Esophagus muscularis mucosa (tissue), 4 donors: ENCODE results near the gene CCNG2.

Source experiments
- EP300 ChIP-seq: sonication (generic); formaldehyde crosslinking; IDR thresholded peaks from one replicate; pipeline ENCODE4 v1.6.1; 2017; ENCODE audit warnings: antibody characterized with exemption
- POLR2A ChIP-seq: fragments of 450-650 bp; IDR thresholded peaks from one replicate; pipeline ENCODE4 v1.6.1; 2017; ENCODE audit warnings: antibody characterized with exemption, moderate library complexity, mild to moderate bottlenecking, low read depth
- POLR2AphosphoS5 ChIP-seq, 2 donors: sonication (generic); formaldehyde crosslinking; IDR thresholded peaks; one replicate each; pipeline ENCODE4 v1.6.1; 2017; ENCODE audit warnings: antibody characterized with exemption in 2 of 2
- TF ChIP-seq, protein P1 (sequence below), 3 experiments: fragments of 200-600 bp in 2 of 3; fragments of 450-650 bp in 1 of 3; sonication (generic) in 2 of 3; IDR thresholded peaks; one replicate each; pipeline ENCODE4 v1.5.1; 2017 to 2019; ENCODE audit warnings: antibody characterized with exemption in 3 of 3, mild to moderate bottlenecking in 2 of 3, moderate library complexity in 1 of 3

DNA sequence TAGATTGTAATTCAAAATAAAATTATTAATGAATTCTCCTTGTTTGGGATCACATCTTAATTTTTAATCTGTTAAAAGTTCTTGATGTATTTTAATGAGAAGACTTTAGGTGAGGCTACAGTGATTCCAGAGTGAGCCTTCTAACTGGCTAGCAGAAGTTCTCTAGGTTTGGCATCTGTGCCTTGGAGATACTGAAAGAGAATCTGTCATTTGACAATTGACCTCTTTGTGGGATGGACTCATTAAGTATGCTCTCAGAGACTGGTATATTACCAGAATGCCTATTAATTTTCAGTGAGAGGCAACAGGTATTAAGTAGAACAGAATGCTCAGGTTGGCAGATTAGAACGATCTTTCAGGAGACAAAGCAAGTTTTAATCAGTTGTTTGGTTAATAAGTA lies 10.2 kb downstream of the CCNG2 start:
- TF ChIP-seq, protein P1, sequence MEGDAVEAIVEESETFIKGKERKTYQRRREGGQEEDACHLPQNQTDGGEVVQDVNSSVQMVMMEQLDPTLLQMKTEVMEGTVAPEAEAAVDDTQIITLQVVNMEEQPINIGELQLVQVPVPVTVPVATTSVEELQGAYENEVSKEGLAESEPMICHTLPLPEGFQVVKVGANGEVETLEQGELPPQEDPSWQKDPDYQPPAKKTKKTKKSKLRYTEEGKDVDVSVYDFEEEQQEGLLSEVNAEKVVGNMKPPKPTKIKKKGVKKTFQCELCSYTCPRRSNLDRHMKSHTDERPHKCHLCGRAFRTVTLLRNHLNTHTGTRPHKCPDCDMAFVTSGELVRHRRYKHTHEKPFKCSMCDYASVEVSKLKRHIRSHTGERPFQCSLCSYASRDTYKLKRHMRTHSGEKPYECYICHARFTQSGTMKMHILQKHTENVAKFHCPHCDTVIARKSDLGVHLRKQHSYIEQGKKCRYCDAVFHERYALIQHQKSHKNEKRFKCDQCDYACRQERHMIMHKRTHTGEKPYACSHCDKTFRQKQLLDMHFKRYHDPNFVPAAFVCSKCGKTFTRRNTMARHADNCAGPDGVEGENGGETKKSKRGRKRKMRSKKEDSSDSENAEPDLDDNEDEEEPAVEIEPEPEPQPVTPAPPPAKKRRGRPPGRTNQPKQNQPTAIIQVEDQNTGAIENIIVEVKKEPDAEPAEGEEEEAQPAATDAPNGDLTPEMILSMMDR (IDR thresholded peaks at IDR 0.05): no peak
- TF ChIP-seq POLR2A (no peak), POLR2AphosphoS5 (IDR thresholded peaks at IDR 0.05) (no peak), EP300 (no peak)
